ENCODE results near the gene NXF1. TPM values are rescaled to one million over a fixed set of nuclear protein-coding genes. Genes with fewer than 3 reads are reported as not detected.

Gene NXF1
- total and polyA plus RNA-seq, 2 of the 13 experiments (the other 11 are each of a cell fraction or from before 2014, with no cell fraction given): 30.4 to 30.9 TPM

DNA sequence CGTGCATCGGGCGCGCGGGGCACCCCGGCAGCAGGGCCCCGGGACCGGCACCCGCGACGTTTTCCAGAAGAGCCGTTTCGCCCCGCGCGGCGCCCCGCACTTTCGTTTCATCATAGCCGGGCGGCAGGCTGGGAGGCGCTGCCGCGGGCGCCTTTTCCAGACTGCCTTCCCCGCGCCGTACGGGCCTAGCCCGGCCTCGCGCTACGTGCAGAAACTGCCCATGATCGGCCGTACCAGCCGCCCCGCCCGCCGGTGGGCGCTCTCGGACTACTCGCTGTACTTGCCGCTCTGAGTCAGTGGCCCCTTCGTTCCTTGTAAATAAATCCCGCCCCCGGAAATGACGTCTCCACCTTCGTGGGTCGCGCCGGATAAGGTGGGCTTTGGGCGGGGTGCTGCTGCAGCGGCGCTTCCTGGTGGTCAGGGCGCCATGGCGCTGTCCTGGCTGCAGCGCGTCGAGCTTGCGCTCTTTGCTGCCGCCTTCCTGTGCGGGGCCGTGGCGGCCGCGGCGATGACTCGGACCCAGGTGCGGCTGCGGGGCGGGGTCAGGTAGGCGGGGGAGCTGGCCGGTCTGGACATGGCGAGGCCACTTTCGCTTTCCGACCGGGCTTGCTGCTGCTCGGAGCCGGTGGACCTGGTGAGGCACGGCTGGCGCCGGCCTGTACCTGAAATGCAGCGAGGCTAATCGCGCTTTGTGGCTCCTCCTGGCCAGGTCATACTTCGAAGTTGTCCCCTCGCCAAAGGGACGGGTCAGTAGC is 18.1 kb downstream of the NXF1 start, which contains the start of gene TMEM179B (continued):
- TF ChIP-seq BHLHE40 (IDR thresholded peaks at IDR 0.05; ENCODE audit: low read length) (no peak), SRY (CRISPR knock-in tag; IDR thresholded peaks at IDR 0.05) (no peak), HES4 (CRISPR knock-in tag; IDR thresholded peaks at IDR 0.05; ENCODE audit: borderline replicate concordance) (peak; percentile 85), FOXA3 (CRISPR knock-in tag; IDR thresholded peaks at IDR 0.05) (peak; percentile 90), CBX2 (IDR thresholded peaks at IDR 0.05; ENCODE audit: low read depth, low read length) (no peak), CBX2 (CRISPR knock-in tag; IDR thresholded peaks at IDR 0.05; ENCODE audit: low read depth) (no peak), ZSCAN21 (CRISPR knock-in tag; IDR thresholded peaks at IDR 0.05; ENCODE audit: borderline replicate concordance) (peak; percentile 97; the same call in 1 of the 2 replicates), MIXL1 (CRISPR knock-in tag; IDR thresholded peaks at IDR 0.05) (peak; percentile 85), MBD4 (IDR thresholded peaks at IDR 0.05; ENCODE audit: borderline replicate concordance, low read length) (no peak), ZNF781 (CRISPR knock-in tag; IDR thresholded peaks at IDR 0.05; ENCODE audit: borderline replicate concordance, not compliant biosample characterization) (peak; percentile 87), PHF20 (CRISPR knock-in tag; IDR thresholded peaks at IDR 0.05) (peak; percentile 91), ZFP36L1 (CRISPR knock-in tag; IDR thresholded peaks at IDR 0.05) (peak; percentile 74; the same call in 1 of the 2 replicates), ZNF703 (CRISPR knock-in tag; IDR thresholded peaks at IDR 0.05; ENCODE audit: borderline replicate concordance) (no peak), ZNF589 (CRISPR knock-in tag; conservative IDR thresholded peaks at IDR 0.05) (no peak), ZNF788 (CRISPR knock-in tag; IDR thresholded peaks at IDR 0.05; ENCODE audit: borderline replicate concordance) (peak; percentile 91)
- TF ChIP-seq, protein P1, sequence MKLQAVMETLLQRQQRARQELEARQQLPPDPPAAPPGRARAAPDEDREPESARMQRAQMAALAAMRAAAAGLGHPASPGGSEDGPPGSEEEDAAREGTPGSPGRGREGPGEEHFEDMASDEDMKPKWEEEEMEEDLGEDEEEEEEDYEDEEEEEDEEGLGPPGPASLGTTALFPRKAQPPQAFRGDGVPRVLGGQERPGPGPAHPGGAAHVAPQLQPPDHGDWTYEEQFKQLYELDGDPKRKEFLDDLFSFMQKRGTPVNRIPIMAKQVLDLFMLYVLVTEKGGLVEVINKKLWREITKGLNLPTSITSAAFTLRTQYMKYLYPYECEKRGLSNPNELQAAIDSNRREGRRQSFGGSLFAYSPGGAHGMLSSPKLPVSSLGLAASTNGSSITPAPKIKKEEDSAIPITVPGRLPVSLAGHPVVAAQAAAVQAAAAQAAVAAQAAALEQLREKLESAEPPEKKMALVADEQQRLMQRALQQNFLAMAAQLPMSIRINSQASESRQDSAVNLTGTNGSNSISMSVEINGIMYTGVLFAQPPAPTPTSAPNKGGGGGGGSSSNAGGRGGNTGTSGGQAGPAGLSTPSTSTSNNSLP (IDR thresholded peaks at IDR 0.05; ENCODE audit: low read depth, low read length): no peak
- TF ChIP-seq, protein P2, sequence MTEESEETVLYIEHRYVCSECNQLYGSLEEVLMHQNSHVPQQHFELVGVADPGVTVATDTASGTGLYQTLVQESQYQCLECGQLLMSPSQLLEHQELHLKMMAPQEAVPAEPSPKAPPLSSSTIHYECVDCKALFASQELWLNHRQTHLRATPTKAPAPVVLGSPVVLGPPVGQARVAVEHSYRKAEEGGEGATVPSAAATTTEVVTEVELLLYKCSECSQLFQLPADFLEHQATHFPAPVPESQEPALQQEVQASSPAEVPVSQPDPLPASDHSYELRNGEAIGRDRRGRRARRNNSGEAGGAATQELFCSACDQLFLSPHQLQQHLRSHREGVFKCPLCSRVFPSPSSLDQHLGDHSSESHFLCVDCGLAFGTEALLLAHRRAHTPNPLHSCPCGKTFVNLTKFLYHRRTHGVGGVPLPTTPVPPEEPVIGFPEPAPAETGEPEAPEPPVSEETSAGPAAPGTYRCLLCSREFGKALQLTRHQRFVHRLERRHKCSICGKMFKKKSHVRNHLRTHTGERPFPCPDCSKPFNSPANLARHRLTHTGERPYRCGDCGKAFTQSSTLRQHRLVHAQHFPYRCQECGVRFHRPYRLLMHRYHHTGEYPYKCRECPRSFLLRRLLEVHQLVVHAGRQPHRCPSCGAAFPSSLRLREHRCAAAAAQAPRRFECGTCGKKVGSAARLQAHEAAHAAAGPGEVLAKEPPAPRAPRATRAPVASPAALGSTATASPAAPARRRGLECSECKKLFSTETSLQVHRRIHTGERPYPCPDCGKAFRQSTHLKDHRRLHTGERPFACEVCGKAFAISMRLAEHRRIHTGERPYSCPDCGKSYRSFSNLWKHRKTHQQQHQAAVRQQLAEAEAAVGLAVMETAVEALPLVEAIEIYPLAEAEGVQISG (CRISPR knock-in tag; IDR thresholded peaks at IDR 0.05): peak; percentile 97
- TF ChIP-seq, protein P3, sequence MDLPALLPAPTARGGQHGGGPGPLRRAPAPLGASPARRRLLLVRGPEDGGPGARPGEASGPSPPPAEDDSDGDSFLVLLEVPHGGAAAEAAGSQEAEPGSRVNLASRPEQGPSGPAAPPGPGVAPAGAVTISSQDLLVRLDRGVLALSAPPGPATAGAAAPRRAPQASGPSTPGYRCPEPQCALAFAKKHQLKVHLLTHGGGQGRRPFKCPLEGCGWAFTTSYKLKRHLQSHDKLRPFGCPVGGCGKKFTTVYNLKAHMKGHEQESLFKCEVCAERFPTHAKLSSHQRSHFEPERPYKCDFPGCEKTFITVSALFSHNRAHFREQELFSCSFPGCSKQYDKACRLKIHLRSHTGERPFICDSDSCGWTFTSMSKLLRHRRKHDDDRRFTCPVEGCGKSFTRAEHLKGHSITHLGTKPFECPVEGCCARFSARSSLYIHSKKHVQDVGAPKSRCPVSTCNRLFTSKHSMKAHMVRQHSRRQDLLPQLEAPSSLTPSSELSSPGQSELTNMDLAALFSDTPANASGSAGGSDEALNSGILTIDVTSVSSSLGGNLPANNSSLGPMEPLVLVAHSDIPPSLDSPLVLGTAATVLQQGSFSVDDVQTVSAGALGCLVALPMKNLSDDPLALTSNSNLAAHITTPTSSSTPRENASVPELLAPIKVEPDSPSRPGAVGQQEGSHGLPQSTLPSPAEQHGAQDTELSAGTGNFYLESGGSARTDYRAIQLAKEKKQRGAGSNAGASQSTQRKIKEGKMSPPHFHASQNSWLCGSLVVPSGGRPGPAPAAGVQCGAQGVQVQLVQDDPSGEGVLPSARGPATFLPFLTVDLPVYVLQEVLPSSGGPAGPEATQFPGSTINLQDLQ (CRISPR knock-in tag; IDR thresholded peaks at IDR 0.05): no peak
- TF ChIP-seq, protein P4, sequence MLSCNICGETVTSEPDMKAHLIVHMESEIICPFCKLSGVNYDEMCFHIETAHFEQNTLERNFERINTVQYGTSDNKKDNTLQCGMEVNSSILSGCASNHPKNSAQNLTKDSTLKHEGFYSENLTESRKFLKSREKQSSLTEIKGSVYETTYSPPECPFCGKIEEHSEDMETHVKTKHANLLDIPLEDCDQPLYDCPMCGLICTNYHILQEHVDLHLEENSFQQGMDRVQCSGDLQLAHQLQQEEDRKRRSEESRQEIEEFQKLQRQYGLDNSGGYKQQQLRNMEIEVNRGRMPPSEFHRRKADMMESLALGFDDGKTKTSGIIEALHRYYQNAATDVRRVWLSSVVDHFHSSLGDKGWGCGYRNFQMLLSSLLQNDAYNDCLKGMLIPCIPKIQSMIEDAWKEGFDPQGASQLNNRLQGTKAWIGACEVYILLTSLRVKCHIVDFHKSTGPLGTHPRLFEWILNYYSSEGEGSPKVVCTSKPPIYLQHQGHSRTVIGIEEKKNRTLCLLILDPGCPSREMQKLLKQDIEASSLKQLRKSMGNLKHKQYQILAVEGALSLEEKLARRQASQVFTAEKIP (CRISPR knock-in tag; IDR thresholded peaks at IDR 0.05; ENCODE audit: borderline replicate concordance): no peak
- TF ChIP-seq, protein P5, sequence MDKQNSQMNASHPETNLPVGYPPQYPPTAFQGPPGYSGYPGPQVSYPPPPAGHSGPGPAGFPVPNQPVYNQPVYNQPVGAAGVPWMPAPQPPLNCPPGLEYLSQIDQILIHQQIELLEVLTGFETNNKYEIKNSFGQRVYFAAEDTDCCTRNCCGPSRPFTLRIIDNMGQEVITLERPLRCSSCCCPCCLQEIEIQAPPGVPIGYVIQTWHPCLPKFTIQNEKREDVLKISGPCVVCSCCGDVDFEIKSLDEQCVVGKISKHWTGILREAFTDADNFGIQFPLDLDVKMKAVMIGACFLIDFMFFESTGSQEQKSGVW (CRISPR knock-in tag; IDR thresholded peaks at IDR 0.05; ENCODE audit: borderline replicate concordance): no peak
